Muscle of leg (tissue), 9 donors: ENCODE measurements around the gene RPS15A. TPM values are rescaled to one million over a fixed set of nuclear protein-coding genes. Genes with fewer than 3 reads are reported as not detected.

Experiments used
- polyA plus RNA-seq, 8 donors: library from polyadenylated mRNA; unstranded; fragments of 120-200 nt; gene quantifications; one replicate each; pipeline versions ENCODE4 v1.2.1 to v1.2.3, GENCODE V29; 2013; ENCODE audit warnings: inconsistent platforms in 1 of 8, low replicate concordance in 1 of 8; ENCODE audit not compliant: insufficient read length in 8 of 8, insufficient read depth in 1 of 8
- total RNA-seq: library from RNA; stranded (reverse); fragments of 120-200 nt; gene quantifications from one replicate; pipeline ENCODE4 v1.2.4, GENCODE V29; 2013

RPS15A gene
- total and polyA plus RNA-seq, 9 donors: 1,889 to 4,122 (median 2,137) TPM

Other genes with a start within 250 kb of the RPS15A start
- gene NOMO2, start 228.2 kb downstream of the RPS15A start, total RNA-seq: 49.3 TPM
- 10 to 100 TPM; 65.9 to 90.5 (median 79.0) TPM for gene NOMO2, start 228.2 kb downstream of the RPS15A start, polyA plus RNA-seq
- 70.0 TPM for gene ARL6IP1, start 11.2 kb upstream of the RPS15A start, total RNA-seq
- gene ARL6IP1, start 11.2 kb upstream of the RPS15A start, polyA plus RNA-seq: 100 to 1,000 TPM in 5 of 8 donors, 10 to 100 TPM in 3; 80.4 to 134 (median 103) TPM
- 42.4 TPM for gene SMG1, start 136.1 kb upstream of the RPS15A start, total RNA-seq
- 10 to 100 TPM; 24.7 to 49.5 (median 35.4) TPM for gene SMG1, start 136.1 kb upstream of the RPS15A start, polyA plus RNA-seq
- 0.84 TPM for gene TMC7, start 193.6 kb upstream of the RPS15A start, total RNA-seq
- 1 to 10 TPM; 1.3 to 1.8 (median 1.6) TPM for gene TMC7, start 193.6 kb upstream of the RPS15A start, polyA plus RNA-seq